Left lobe of liver (tissue), 2 donors: ENCODE results near the gene DNMT1. TPM values are rescaled to one million over a fixed set of nuclear protein-coding genes. Genes with fewer than 3 reads are reported as not detected.
"Not testable (repeated sequence)": the region's sequence is repeated elsewhere in the genome, so short reads cannot be mapped to it uniquely, and the experiment has no call there.

Experiments
- ATAC-seq: fragments of 200-7000 bp; cut with Tn5 transposase; one replicate; pipeline ENCODE4 v1.9.1; 2020; ENCODE audit warnings: mild to moderate bottlenecking, moderate library complexity
- DNase-seq: peaks from one replicate; pipeline ENCODE4 v3.0.0-alpha.2; 2020; ENCODE audit warnings: low spot score
- total RNA-seq: library from RNA; stranded (reverse); gene quantifications from one replicate; pipeline ENCODE4 v1.2.1, GENCODE V29; 2021
- donor health status: DM: no; HTN: no; CAD: no; lungs with moderate emphysema.
- donor health status: DM: no; HTN: yes; CAD: no.

DNMT1 gene
- total RNA-seq, 1 donor from 2014 or later: 21.5 TPM

DNA sequence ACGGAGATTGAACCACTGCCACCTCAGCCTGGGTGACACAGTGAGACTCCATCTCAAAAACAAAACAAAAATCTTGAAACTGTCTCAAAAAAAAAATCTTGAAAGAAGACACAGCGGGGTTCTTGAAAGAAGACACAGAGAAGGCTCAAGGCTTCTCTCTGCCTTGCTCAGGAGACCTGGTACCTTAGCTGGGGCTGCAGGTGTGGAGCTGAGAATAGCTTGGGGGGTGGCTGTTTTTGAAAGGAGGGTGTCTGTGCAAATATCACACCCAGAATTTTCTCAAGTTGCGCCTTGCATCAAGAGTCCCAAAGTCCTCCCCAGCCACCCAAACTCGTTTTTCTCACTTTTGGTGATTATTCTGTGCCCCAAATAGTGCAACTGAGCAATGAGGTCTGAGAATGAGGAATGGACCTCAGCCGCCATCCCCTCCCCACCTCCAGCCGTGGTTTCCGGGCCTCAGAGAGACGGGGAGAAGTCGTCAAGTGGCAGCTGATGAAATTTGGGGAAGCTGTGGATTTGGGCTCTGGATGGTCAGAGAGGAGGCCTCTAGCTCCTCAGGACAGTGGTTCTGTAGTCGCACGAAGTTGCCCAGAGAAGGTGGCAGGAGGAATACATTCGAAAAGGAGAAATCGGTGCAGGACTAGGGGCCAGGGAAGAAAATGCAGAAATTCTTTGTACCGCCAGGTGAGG is 27.6 kb upstream of the DNMT1 start:
- ATAC-seq: no peak

DNA sequence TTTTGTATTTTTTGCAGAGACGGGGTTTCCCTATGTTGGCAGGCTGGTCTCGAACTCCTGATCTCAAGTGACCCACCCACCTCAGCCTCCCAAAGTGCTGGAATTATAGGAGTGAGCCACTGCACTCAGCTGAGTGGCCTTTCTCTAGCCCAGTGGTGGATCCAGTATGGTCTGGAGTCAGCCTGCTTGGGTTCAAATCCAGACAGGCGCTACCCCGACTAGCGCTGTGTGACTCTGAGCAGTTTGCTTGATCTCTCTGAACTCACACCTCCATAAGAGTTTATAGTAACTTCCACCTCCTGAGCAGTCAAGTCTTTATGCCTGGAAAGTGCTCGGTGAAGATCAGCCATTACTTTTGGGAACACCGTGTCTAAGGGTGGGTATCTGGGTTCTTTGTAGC is 25.9 kb upstream of the DNMT1 start:
- ATAC-seq (no peak), DNase-seq (no peak)

More for the DNA sequence above, 27.6 kb upstream of the DNMT1 start:
- DNase-seq: no peak

- ATAC-seq (peak; percentile 67), DNase-seq (no peak)
Observed at GRCh38 chr19:10219678-10220077, 24.9 kb upstream of the DNMT1 start.

GRCh38 chr19:10217085-10217484 is 22.3 kb upstream of the DNMT1 start:
- no peak for DNase-seq
- ATAC-seq: no peak

DNA sequence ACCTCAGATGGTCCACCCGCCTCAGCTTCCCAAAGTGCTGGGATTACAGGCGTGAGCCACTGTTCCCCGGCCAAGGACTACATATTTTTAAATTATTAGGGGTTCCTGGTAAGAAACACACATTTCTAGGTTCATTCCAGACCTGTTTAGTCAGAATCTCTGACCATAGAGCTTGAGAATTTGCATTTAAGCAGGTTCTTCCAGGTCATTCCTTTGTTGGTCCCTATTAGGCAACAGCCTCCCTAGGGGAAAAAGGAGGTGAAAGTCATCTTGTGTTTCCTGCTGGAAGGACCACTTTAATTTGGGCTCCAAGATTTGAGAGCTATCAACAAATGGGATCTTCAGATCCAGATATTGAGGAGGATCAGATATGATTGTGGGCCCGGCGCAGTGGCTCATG is 20.0 kb upstream of the DNMT1 start:
- DNase-seq (no peak), ATAC-seq (no peak)

DNA sequence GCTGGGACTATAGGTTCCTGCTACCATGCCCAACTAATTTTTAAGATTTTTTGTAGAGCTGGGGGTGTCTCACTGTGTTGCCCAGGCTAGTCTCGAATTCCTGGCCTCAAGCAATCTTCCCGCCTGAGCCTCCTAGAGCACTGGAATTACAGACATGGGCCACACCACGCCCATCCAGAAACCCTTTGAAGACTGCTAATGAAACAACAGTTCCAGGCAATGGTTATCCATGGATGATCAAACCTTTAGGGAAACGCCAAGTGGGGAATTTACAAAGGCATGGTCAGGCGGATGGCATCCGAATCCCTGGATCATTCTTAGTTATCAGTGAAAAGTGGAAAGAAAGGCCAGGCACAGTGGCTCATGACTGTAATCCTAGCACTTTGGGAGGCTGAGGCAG is 16.9 kb upstream of the DNMT1 start:
- no peak for ATAC-seq
- DNase-seq: no peak

GRCh38 chr19:10211061-10211460 is 16.3 kb upstream of the DNMT1 start:
- no peak for DNase-seq
- ATAC-seq: no peak

DNA sequence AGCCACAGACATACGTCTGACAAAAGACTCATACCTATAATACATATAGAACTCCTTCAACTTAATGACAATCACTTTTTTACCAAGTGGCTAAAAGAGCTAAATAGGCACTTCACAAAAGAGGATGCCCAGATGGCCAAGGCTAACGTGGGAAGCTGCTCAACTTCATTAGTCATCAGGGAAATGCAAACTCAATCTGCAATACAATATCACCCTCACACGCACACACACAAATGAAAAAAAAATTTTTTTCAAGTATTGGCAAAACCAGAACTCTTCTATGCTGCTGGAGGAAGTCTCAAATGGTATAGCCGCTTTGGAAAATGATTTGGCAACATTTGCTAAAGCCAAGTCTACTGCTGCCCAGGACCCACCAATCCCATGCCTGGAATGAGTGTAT is 14.6 kb upstream of the DNMT1 start:
- no peak for DNase-seq

DNA sequence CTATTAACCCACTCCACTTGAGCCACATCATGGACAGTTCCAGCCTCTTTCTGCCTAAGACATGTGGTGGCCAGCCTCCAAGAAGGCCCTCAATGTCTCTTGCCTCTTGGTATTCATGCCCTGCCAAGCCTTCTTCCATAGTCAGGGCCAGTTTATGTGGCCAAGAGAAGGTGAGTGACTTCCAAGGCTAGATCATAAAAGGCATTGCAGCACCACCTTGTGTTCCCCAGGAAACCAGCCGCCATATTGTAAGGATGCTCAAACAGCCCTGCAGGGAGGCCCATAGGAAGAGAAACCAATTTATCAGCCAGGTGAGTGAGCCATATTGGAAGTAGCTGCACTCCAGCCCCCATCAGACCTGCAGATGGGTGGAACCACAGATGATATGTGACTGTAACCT is 12.3 kb upstream of the DNMT1 start:
- ATAC-seq (no peak), DNase-seq (no peak)

More for the DNA sequence above, 14.6 kb upstream of the DNMT1 start:
- no peak for ATAC-seq

- DNase-seq (no peak), ATAC-seq (no peak)
Observed at GRCh38 chr19:10206226-10206885, 11.6 kb upstream of the DNMT1 start.

- DNase-seq (no peak), ATAC-seq (no peak)
Observed at GRCh38 chr19:10205636-10206035, 10.9 kb upstream of the DNMT1 start.

GRCh38 chr19:10203686-10204085 is 8.9 kb upstream of the DNMT1 start:
- ATAC-seq (no peak), DNase-seq (no peak)

DNA sequence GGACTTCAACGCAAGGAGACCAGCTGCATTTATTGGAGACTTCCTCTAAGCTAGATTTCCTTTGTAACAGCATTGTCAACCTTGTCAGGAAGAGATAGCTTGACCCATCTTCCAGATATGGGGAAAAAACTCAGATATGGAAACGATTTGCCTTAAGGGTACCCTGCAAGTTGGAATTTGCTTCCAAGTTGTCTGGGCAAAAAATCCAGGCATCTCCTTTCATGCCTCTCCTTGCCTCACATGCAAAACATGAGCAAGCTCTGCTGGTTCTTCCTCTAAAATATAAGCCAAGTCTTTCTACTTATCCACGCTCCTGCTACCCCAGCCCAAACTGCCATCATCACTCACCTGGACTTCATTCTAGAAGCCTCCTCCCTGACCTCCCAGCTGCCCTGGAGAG is 6.4 kb upstream of the DNMT1 start:
- ATAC-seq (no peak), DNase-seq (no peak)

DNA sequence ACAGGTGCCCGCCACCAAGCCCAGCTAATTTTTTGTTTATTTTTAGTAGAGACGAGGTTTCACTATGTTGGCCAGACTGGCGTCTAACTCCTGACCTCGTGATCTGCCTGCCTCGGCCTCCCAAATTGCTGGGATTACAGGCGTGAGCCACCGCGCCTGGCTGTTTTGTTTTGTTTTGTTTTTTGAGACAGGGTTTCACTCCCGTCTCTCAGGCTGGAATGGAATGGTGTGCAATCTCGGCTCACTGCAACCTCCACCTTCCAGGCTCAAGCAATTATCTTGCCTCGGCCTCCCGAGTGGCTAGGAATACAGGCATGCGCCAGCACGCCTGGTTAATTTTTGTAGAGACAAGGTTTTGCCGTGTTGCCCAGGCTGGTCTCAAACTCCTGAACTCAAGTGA is 5.3 kb upstream of the DNMT1 start:
- not testable (repeated sequence) for DNase-seq, ATAC-seq

- ATAC-seq, DNase-seq: not testable (repeated sequence)
Observed at GRCh38 chr19:10198889-10199644, 4.3 kb upstream of the DNMT1 start.

GRCh38 chr19:10195199-10195519 is 406 bp upstream of the DNMT1 start:
- ATAC-seq (no peak), DNase-seq (no peak)

- no peak for DNase-seq
- ATAC-seq: peak; percentile 11
Observed at GRCh38 chr19:10193790-10194499, 808 bp downstream of the DNMT1 start.

DNA sequence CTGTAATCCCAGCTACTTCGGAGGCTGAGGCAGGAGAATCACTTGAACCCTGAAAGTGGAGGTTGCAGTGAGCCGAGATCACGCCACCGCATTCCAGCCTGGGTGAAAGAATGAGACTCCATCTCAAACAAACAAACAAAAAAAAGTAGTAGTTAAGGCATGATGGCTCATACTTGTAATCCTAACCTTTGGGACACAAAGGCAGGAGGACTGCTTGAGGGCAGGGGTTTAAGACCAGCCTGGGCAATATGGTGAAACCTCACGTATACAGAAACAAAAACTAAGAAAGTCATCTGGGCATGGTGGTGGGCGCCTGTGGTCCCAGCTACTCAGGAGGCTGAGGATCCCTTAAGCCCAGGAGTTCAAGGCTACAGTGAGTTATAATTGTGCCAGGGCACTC is 1.8 kb downstream of the DNMT1 start:
- no peak for DNase-seq
- ATAC-seq: no peak

GRCh38 chr19:10191347-10191746 is 3.4 kb downstream of the DNMT1 start:
- ATAC-seq (peak; percentile 67), DNase-seq (peak; percentile 75)

GRCh38 chr19:10190026-10190425 is 4.7 kb downstream of the DNMT1 start:
- no peak for ATAC-seq

GRCh38 chr19:10189616-10190015 is 5.1 kb downstream of the DNMT1 start:
- ATAC-seq: no peak
- DNase-seq: no peak

More at GRCh38 chr19:10190026-10190425, 4.7 kb downstream of the DNMT1 start:
- no peak for DNase-seq
